Stimulated activated CD8-positive, alpha-beta memory T cell treated with anti-CD3 and anti-CD28 coated beads, Interleukin-4, amount 100 ng/mL, for 48 hours (primary cell): Measurements from ENCODE around the gene MAPK4.
A peak's percentile ranks its signal among the peaks of the same experiment; 100 is the strongest.
"Not testable (repeated sequence)": the region's sequence is repeated elsewhere in the genome, so short reads cannot be mapped to it uniquely, and the experiment has no call there.

Experiments used
- DNase-seq: peaks from one replicate; pipeline ENCODE4 v3.0.0-alpha.2; 2020

Gene MAPK4

GRCh38 chr18:50559752-50560680, at the start of gene MAPK4:
Gene MAPK4 (plus strand): TSS chr18:50560087. CDS start chr18:50663959, 103,872 bp downstream.
- DNase-seq = peak; percentile 25

- not testable (repeated sequence) for DNase-seq
Observed at GRCh38 chr18:50517277-50517676, 42.6 kb upstream of the MAPK4 start.

DNA sequence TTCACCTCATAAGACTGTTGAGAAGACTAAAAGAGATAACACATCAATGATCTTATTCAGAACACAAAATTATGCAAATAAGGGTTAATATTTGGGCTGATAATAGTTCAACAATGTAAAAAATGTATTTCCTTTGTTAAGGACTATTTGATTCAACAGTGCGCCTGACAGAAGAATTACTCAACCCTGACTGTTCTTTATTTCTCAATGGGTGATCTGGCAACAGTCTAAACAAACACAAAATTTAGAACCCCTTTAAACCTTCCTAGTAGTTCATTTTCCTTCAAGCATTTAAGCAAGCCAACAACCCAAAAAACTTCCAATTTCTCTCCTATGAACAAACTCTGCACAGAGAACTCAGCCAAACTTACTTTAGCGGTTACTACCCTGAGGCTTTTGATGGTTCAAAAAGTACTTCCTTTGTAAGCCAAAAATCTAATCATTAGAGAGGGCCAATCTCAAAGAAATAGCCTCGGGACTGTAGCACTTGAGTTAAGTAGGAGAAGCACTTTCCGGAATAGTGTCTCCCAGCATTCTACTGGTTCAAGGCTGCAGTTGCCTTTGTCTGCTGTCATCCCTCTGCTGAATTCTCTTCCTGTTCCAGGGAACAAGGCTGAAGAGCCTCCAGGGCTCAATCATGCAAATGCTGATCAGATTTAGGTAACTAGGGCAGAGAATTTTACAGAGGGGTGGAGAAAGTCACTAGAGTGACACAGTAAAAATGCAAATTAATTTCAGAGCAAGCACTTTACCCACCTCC, 40.9 kb upstream of the MAPK4 start:
- no peak for DNase-seq

DNA sequence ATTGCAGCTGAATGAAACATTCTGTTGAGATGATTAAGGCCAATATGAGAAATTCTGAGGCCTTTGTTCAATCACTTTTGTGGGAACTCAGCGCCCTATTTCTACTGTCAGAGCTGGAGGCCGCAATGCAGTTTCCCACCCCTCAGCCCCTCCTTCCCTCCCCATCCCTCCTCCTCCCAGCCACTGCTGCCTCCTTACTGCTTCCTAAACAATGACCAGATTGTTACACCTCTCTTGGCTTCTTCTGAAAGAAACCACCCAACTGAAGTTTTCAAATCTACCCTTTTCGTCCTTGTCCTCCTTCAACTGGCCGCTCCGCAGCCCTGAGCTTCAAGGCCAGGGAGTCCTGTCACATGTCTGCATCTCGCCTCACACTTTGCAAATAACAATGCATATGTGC, 36.7 kb upstream of the MAPK4 start:
- no peak for DNase-seq

DNA sequence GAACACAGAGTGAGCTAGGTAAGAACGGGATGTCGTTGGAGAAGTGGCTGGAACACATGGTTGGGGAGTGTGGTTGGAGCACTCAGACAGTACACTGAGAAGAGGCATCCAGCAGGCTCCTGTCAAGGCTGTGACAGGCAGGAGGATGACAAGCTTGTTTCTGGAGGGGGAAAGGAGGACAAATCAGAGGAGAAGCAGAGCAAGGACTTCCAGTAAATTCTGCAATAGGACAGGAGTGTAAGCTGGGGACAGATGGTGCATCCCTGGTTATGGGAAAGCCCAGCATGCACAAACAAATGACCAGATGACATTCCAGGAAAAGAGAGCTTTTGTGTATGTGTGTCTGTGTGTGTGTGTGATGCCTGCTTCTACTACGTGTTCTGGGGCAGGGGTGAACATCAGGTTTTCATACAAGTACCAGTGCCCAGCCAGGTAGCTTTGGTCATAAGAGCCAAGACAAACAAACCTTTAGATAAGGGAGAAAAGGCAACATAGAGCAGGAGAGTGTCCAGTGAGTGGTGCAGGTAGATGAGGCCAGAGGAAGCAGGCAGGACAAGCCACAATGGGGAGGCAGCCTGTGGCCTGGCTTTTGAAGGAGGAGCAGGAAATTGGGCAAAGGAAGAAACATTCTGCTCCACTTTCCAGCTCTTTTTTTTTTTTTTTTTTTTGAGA, 32.1 kb upstream of the MAPK4 start:
- DNase-seq = no peak

DNA sequence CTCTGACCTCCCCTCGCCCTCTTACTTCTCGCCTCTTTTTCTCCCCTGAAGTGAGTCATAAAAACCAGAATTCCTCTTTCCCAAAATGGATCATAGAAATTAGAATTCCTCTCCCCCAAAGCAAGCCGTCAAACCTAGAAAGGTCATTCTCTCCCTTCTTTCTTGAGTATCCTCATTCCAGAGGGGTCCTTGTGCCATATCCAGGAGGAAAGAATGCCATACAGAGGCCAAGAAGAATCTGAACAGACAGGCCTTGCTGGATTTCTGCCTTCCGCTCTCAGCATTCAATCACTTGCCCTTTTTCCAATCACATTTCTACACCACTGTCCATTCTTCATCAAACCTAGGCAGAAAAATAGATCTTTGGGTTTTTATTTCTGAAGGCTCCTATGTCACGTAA, 31.1 kb upstream of the MAPK4 start:
- no peak for DNase-seq

DNA sequence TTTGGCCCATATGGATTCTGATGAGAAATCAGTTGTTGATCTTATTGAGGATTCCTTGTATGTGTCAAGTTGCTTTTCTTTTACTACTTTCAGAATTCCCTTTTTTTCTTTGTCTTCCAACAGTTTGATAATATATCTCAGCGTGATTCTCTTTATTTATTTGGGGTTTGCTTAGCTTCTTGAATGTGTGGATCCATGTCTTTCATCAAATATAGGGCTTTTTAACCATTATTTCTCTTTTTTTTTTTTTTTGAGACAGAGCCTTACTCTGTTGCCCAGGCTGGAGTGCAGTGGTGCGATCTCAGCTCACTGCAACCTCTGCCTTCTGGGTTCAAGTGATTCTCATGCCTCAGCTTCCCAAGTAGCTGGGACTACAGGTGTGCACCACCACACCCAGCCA, 26.1 kb upstream of the MAPK4 start:
- DNase-seq = not testable (repeated sequence)

GRCh38 chr18:50544476-50544875, 15.4 kb upstream of the MAPK4 start:
- DNase-seq = not testable (repeated sequence)

DNA sequence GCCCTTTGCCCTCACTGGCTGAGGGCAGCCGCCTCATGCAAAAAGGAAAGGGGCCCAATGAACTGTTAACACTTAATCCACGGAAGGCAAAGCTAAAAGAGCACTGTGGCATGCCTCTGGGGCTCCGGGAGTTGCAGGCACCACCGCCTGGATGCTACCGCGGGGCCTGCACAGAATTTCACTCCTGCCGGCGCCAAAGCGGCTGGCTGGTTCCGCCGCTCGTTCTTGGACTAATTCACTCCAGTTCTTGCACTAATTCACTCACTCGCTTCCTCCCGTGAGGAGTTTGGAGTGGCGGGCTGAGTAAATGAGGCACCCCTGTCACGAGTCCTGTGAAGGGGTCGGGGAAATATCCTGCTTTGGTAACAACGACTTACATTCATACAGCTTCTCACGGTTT, 14.0 kb upstream of the MAPK4 start:
- DNase-seq = no peak

DNA sequence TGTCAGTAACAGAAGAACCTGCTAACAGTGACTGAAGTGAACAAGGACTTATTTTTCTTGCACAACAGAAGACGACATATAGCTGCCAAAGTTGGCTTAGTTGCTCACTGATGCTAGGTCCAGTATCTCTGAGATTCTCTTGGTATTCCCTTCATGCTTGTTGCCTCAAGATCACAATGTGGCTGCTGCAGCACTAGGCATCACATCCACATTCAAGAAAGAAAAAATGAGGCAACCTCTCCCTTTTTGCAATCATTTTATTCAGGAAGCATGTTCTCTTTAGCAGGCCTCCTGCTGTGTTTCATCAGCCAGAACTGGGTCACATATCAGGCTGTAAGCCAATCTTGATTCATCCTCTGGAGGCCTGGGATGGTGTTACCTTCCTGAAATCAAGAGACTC, 11.7 kb upstream of the MAPK4 start:
- DNase-seq = no peak

DNA sequence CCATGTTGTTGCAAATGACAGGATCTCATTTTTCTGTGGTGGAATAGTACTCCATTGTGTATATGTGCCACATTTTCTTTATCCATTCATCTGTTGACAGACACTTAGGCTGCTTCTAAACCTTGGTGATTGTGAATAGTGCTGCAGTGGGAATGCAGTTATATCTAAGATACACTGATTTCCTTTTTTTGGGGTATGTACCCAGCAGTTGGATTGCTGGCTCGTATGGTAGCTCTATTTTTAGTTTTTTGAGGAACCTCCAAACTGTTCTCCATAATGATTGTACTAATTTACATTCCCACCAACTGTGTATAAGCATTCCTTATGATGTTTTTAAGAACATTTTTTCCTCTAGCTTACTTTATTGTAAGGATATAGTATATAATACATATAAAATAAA, 8.2 kb upstream of the MAPK4 start:
- not testable (repeated sequence) for DNase-seq

DNA sequence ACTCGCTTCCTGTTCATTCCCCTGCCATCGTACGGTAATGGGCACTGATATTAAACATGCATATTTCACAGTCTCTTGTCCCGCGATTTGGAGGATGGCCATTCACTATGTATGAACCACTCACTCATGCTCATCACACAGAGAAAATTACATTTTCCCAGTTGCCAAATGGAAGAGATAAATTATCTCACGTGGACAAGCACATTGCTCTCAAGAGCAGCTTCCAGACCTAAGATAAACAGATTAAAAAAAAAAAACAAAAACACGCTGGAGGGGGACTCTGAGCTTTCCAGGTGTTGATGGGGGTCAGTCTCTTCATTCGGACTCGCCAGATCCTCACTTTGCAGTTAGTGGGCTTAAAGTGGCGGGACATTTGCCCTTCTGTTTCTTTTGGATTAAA, 1.7 kb upstream of the MAPK4 start:
- DNase-seq = no peak

GRCh38 chr18:50558948-50559751, 737 bp upstream of the MAPK4 start:
- no peak for DNase-seq

DNA sequence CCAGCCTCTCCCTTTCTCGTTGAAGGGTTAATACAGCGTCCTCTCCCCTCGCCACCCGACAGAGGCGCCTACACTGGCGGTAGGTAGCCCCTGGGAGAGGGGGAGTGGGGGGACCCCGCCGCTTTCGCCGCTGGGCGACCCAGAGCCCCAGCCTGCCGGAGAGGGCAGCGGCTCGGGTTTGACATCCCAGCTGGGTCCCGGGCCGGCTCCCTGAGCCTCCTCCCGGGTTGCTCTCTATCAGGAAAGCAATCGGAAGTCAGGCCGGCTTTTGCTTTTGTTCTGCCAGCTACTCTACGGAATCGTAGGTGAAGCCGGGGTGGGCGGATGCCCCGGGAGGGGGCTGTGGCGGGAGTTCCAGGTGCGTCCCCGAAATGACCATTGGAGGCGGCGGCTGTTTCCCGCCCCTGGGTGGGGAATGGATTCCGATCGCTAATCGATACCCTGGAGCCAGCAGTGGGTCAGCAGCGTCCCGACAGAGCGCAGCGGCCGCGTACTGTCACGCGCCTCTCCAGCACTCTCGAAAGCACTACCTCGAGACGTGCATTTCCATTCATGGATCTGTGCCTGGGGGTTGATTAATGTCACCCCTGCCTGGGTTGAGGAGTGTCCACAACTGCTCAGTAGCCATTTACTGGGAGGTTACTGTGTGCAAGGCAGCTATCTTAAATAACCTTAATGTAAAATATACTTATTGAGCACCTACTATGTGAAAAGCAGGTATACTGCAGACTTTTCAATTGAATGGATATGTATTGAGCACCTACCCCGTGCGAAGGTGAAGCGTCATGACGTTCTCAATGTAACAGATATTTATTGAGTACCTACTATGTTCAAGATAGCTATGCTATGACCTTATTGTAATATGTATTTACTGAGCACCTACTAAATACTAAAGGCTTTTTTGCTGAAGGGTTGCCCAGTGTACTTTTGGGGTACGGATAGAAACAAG, 1.1 kb downstream of the MAPK4 start:
- no peak for DNase-seq

DNA sequence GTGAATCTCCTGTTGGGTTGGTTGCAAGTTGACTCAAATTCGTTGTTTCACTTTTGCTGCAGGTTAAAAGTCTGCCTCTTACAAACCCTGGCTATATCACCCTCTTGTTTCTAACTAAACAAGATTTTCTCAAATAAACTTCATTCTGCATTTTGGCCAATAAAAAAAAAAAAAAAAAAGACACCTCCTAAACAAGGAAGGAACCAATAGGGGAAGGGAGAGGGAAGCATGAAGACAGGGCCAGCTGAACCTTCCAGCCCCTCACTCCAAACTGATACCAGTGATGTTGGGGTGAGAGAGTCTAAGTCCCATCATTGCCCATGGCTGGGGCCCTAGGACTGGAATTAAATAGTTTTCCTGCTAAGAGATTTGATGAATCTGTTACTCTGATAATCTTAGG, 2.4 kb downstream of the MAPK4 start:
- DNase-seq = not testable (repeated sequence)

DNA sequence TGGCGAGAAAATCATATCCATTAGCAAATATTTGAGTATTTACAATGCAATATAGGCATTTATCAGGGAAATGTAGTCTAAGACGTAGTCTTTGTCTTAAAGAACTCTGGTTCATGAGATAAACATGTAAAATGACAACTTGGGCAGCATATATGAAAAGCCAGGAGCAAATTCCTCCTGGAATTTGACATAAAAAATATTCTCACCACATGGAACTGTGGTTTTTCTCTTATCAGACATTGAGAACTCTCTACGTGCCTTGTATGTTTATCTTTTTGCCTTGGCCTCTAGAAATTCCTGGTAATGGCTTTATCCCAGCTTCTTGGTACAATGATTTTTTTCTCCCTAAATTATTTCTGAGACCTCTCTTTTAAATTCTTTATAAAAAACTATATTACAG, 2.8 kb downstream of the MAPK4 start:
- DNase-seq = no peak

GRCh38 chr18:50563376-50563775, 3.5 kb downstream of the MAPK4 start:
- no peak for DNase-seq

DNA sequence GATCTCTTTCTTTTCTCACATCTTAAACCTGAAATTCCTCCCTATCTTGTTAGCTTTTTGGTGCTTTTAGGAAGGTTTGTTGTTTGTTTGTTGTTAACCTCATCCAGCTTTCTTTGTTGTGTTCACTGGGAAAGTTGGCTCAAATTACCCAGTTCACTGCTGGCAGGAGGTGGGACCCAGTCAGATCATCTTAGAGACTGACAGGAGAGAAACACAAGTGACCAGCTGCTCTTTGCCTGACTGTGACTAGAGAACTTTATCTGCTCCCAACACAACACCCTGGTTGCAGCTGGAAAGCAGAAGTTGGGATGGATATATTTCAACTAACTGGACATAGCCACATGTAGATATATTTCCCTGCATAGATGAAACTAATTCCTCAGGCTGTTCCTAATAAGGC, 10.0 kb downstream of the MAPK4 start:
- no peak for DNase-seq

DNA sequence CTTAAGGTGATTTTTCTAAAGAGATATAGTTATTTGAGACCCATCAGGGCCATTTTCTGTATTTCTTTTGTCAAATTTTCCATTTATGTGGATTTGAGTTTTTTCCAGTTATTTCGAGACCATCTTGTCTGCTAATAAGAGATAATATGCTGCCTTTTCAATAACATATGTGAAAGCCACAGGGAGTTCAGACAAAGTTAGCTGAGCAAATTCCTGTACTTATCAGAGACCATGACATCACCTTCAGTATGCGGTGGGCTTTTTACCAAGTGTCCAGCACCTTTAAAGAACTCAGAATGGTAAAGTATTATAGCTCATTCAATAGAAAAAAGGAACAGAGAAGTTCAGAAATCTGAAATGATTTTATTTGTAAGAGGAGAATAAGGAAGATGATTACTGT, 11.7 kb downstream of the MAPK4 start:
- DNase-seq = no peak

GRCh38 chr18:50573196-50573595, 13.3 kb downstream of the MAPK4 start:
- not testable (repeated sequence) for DNase-seq

- DNase-seq = no peak
Observed at GRCh38 chr18:50573679-50574078, 13.8 kb downstream of the MAPK4 start.
